ENCODE measurements around the gene GCSAML. TPM values are rescaled to one million over a fixed set of nuclear protein-coding genes. Genes with fewer than 3 reads are reported as not detected.

GCSAML gene
- total and polyA plus RNA-seq, 9 of the 15 experiments (the other 6 are each of a cell fraction or from before 2014, with no cell fraction given) = 0.01 TPM; not detected in 8

DNA sequence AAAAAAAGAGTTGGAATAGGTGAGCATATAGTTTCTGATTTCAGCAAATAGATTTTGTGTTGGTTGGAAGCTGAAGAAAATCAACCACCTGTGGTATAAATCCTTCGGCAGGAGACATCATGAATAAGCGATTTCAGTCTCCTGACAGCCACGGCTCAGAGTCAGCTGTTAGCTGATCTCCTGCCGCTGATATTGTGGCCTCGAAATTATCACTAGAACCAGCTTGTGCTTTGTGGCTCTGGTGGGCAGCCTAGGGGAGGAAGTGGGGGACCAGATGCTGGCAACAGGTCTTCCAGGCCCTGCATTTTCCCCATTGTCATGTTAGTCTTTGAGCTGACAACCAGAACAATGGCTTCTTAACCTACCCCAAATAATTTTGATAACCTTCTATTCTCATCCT, 842 bp upstream of the GCSAML start (continued):
- TF ChIP-seq ARID3B (CRISPR knock-in tag; IDR thresholded peaks at IDR 0.05; ENCODE audit: borderline replicate concordance) = no peak
- no peak for TF ChIP-seq ZNF551 (CRISPR knock-in tag; IDR thresholded peaks at IDR 0.05)
- TF ChIP-seq PTBP1 (IDR thresholded peaks at IDR 0.05; ENCODE audit: low read depth, low read length) = no peak
- no peak for TF ChIP-seq SNIP1 (IDR thresholded peaks at IDR 0.05; ENCODE audit: low read depth)
- no peak for TF ChIP-seq SMAD3 (CRISPR knock-in tag; conservative IDR thresholded peaks at IDR 0.05)
- peak; percentile 88 for TF ChIP-seq KLF16 (IDR thresholded peaks at IDR 0.05)
- peak; percentile 74 for TF ChIP-seq TAL1 (IDR thresholded peaks at IDR 0.05)
- TF ChIP-seq PML (IDR thresholded peaks at IDR 0.05; ENCODE audit: low read length) = peak; percentile 79; the same call in 1 of the 2 replicates
- no peak for TF ChIP-seq ZNF212 (CRISPR knock-in tag; IDR thresholded peaks at IDR 0.05)
- TF ChIP-seq ZNF778 (CRISPR knock-in tag; IDR thresholded peaks at IDR 0.05) = no peak
- TF ChIP-seq ZNF197 (CRISPR knock-in tag; IDR thresholded peaks at IDR 0.05; ENCODE audit: low read depth) = 0 out of 2 replicates have a peak, but pooled peaks have one; percentile 50
- no peak for TF ChIP-seq ZNF133 (CRISPR knock-in tag; IDR thresholded peaks at IDR 0.05)
- no peak for TF ChIP-seq NR2C2 (CRISPR knock-in tag; IDR thresholded peaks at IDR 0.05)
- TF ChIP-seq NR2C2 (tag; IDR thresholded peaks at IDR 0.05) = no peak
- TF ChIP-seq ARID1B (IDR thresholded peaks at IDR 0.05) = peak; percentile 78
- TF ChIP-seq NR2C1 (IDR thresholded peaks at IDR 0.05) = no peak
- TF ChIP-seq NR2C1 (tag; IDR thresholded peaks at IDR 0.05) = no peak
- TF ChIP-seq CBFA2T3 (IDR thresholded peaks at IDR 0.05) = peak; percentile 82
- no peak for TF ChIP-seq XRCC4 (IDR thresholded peaks at IDR 0.05; ENCODE audit: extremely low read depth, insufficient read depth, insufficient read length)
- peak; percentile 91 for TF ChIP-seq MEIS2 (IDR thresholded peaks at IDR 0.05; ENCODE audit: partially characterized antibody)
- TF ChIP-seq SMAD2 (IDR thresholded peaks at IDR 0.05; ENCODE audit: low read depth, low read length) = no peak
- TF ChIP-seq TAF9B (IDR thresholded peaks at IDR 0.05; ENCODE audit: partially characterized antibody) = peak; percentile 46
- no peak for TF ChIP-seq PRMT5 (CRISPR knock-in tag; IDR thresholded peaks at IDR 0.05)
- TF ChIP-seq ZNF174 (CRISPR knock-in tag; IDR thresholded peaks at IDR 0.05) = no peak
- no peak for TF ChIP-seq ZKSCAN3 (CRISPR knock-in tag; IDR thresholded peaks at IDR 0.05)
- TF ChIP-seq BRD9 (IDR thresholded peaks at IDR 0.05; ENCODE audit: low read depth, partially characterized antibody) = no peak
- no peak for TF ChIP-seq ELF2 (CRISPR knock-in tag; IDR thresholded peaks at IDR 0.05)
- TF ChIP-seq FOS (IDR thresholded peaks at IDR 0.05; ENCODE audit: extremely low read depth, insufficient read length) = no peak
- TF ChIP-seq ZNF324 (CRISPR knock-in tag; IDR thresholded peaks at IDR 0.05) = no peak
- TF ChIP-seq ZNF311 (CRISPR knock-in tag; IDR thresholded peaks at IDR 0.05) = peak; percentile 79
- TF ChIP-seq WHSC1 (IDR thresholded peaks at IDR 0.05; ENCODE audit: low read length) = no peak
- TF ChIP-seq NKRF (IDR thresholded peaks at IDR 0.05; ENCODE audit: borderline replicate concordance) = no peak
